Measurements from ENCODE around the gene TRMT2A.

Gene TRMT2A

GRCh38 chr22:20115691-20116375 is 1.2 kb downstream of the TRMT2A start, which contains the start of gene RANBP1:
TSS of gene RANBP1 (plus strand) at chr22:20116104. CDS start at chr22:20116185, 81 bp downstream.
- no peak for DNase-seq

- DNase-seq = no peak
Observed at GRCh38 chr22:20114506-20115475, 2.2 kb downstream of the TRMT2A start.

GRCh38 chr22:20113551-20114310 is 3.3 kb downstream of the TRMT2A start:
- DNase-seq = no peak

GRCh38 chr22:20112623-20113511 is 4.2 kb downstream of the TRMT2A start:
- no peak for DNase-seq

- no peak for DNase-seq
Observed at GRCh38 chr22:20111689-20112622, 5.1 kb downstream of the TRMT2A start.

- peak; percentile 40 for DNase-seq
Observed at GRCh38 chr22:20111045-20111688, 5.9 kb downstream of the TRMT2A start.

- DNase-seq = no peak
Observed at GRCh38 chr22:20110359-20110985, 6.6 kb downstream of the TRMT2A start.

- no peak for DNase-seq
Observed at GRCh38 chr22:20109411-20110358, 7.3 kb downstream of the TRMT2A start.

GRCh38 chr22:20108757-20109230 is 8.2 kb downstream of the TRMT2A start:
- no peak for DNase-seq

GRCh38 chr22:20107951-20108756 is 8.9 kb downstream of the TRMT2A start:
- no peak for DNase-seq

GRCh38 chr22:20107471-20107901 is 9.5 kb downstream of the TRMT2A start:
- DNase-seq = no peak

GRCh38 chr22:20106849-20107237 is 10.2 kb downstream of the TRMT2A start:
- no peak for DNase-seq

- no peak for DNase-seq
Observed at GRCh38 chr22:20106205-20106848, 10.7 kb downstream of the TRMT2A start.

GRCh38 chr22:20105456-20106204 is 11.4 kb downstream of the TRMT2A start:
- no peak for DNase-seq

GRCh38 chr22:20102203-20102780 is 14.7 kb downstream of the TRMT2A start:
- no peak for DNase-seq

- DNase-seq = no peak
Observed at GRCh38 chr22:20101638-20102037, 15.4 kb downstream of the TRMT2A start.

Measured in CD4-positive, alpha-beta T cell treated with Interleukin-21 for 1 hour (primary cell).